Neural progenitor cell (in vitro differentiated cells): Measurements from ENCODE around the gene HILPDA. TPM values are rescaled to one million over a fixed set of nuclear protein-coding genes. Genes with fewer than 3 reads are reported as not detected.

ENCODE experiments used
- DNase-seq: peaks from one replicate; pipeline ENCODE4 v3.0.0-alpha.2; 2016; ENCODE audit warnings: low spot score
- H2AFZ ChIP-seq: fragments of 200-600 bp; sonication (generic); replicated peaks from 2 replicates; pipeline ENCODE4 v1.6.1; 2016; ENCODE audit warnings: antibody characterized with exemption
- H3F3A ChIP-seq: fragments of 200-600 bp; sonication (generic); 2 replicates; pipeline ENCODE4 v1.6.1; 2016; ENCODE audit warnings: antibody characterized with exemption, low read depth
- H3K27ac ChIP-seq: fragments of 200-600 bp; sonication (generic); 2 replicates; pipeline ENCODE4 v1.5.1; 2016; ENCODE audit warnings: mild to moderate bottlenecking
- H3K27me3 ChIP-seq: fragments of 200-600 bp; sonication (generic); 2 replicates; pipeline ENCODE4 v1.6.1; 2016; ENCODE audit warnings: mild to moderate bottlenecking, moderate library complexity
- H3K36me3 ChIP-seq: fragments of 200-600 bp; sonication (generic); 2 replicates; pipeline ENCODE4 v1.5.1; 2016
- H3K4me1 ChIP-seq: fragments of 200-600 bp; sonication (generic); 2 replicates; pipeline ENCODE4 v1.6.1; 2016; ENCODE audit warnings: mixed run types
- H3K4me2 ChIP-seq: fragments of 200-600 bp; sonication (generic); 2 replicates; pipeline ENCODE4 v1.6.1; 2016
- H3K4me3 ChIP-seq: fragments of 200-600 bp; sonication (generic); 2 replicates; pipeline ENCODE4 v1.5.1; 2016
- H3K79me2 ChIP-seq: fragments of 200-600 bp; sonication (generic); 2 replicates; pipeline ENCODE4 v1.6.1; 2016; ENCODE audit warnings: low read depth
- H3K9ac ChIP-seq: fragments of 200-600 bp; sonication (generic); 2 replicates; pipeline ENCODE4 v1.6.1; 2016
- H3K9me3 ChIP-seq: fragments of 200-600 bp; sonication (generic); 2 replicates; pipeline ENCODE4 v1.5.1; 2016; ENCODE audit warnings: low read depth
- H4K20me1 ChIP-seq: fragments of 200-600 bp; sonication (generic); 2 replicates; pipeline ENCODE4 v1.6.1; 2016; ENCODE audit warnings: low read depth
- H3K27ac Mint-ChIP-seq: 3 replicates; pipeline ENCODE4 v1.8.0; 2021; ENCODE audit warnings: mixed read lengths
- H3K27me3 Mint-ChIP-seq: 2 replicates; pipeline ENCODE4 v1.8.0; 2022; ENCODE audit warnings: low read depth, mild to moderate bottlenecking, inconsistent platforms, moderate library complexity, mixed read lengths; ENCODE audit not compliant: insufficient read depth
- H3K36me3 Mint-ChIP-seq: 3 replicates; pipeline ENCODE4 v1.8.0; 2021; ENCODE audit warnings: mixed read lengths
- H3K4me1 Mint-ChIP-seq: 3 replicates; pipeline ENCODE4 v1.8.0; 2021; ENCODE audit warnings: mixed read lengths
- H3K4me3 Mint-ChIP-seq: 3 replicates; pipeline ENCODE4 v1.8.0; 2021; ENCODE audit warnings: mild to moderate bottlenecking, moderate library complexity, mixed read lengths
- H3K9me3 Mint-ChIP-seq: 3 replicates; pipeline ENCODE4 v1.8.0; 2020; ENCODE audit warnings: mixed read lengths
- EZH2 ChIP-seq: fragments of 200-600 bp; sonication (generic); IDR thresholded peaks from 2 replicates; pipeline ENCODE4 v1.6.1; 2017; ENCODE audit warnings: antibody characterized with exemption, mild to moderate bottlenecking, moderate library complexity
- EZH2phosphoT487 ChIP-seq: fragments of 200-600 bp; sonication (generic); IDR thresholded peaks from 2 replicates; pipeline ENCODE4 v1.6.1; 2017; ENCODE audit warnings: antibody characterized with exemption
- total RNA-seq: library from RNA; depleted of rRNA; stranded (reverse); fragments of >200 nt; gene quantifications from 2 replicates; pipeline ENCODE4 v1.2.3, GENCODE V29; 2015; ENCODE audit warnings: low replicate concordance
- TF ChIP-seq, protein P1 (sequence below): fragments of 200-600 bp; sonication (generic); IDR thresholded peaks from 2 replicates; pipeline ENCODE4 v1.5.1; 2017; ENCODE audit warnings: antibody characterized with exemption, mild to moderate bottlenecking

HILPDA gene
- total RNA-seq, 1 donor from 2014 or later: 53.9 TPM

DNA sequence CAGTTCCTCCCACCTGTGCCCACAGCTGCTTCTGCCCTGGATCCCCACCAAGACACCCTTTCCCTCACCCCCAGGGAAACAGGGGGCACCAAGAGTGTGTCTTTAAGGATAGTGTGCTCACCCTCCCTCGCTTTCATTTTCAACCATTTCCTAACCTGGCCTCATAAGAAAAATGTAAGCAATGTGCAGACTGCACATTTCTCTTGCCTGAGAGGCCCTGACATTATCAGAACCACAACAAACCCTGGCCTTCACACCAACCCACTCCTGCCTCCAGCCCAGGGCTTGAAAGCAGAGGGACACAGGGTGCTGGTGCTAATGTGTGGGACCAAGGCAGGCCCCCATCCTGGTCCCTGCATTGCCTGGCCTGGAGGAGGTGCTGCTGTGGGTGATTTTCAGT is 34.9 kb upstream of the HILPDA start:
- Mint-ChIP-seq H3K36me3 (no peaks in the 10 kb centered on the region), H3K27me3 (peaks cover 6% of the 10 kb centered on the region), H3K9me3 (no peaks in the 10 kb centered on the region), H3K4me3 (no peak overlapping the region), H3K27ac (no peak overlapping the region), H3K4me1 (no peaks in the 10 kb centered on the region)
- H3K4me2 ChIP-seq: no peak overlapping the region
- no peak for DNase-seq
- H3K36me3 ChIP-seq: no peaks in the 10 kb centered on the region
- no peak overlapping the region for H3K9ac ChIP-seq
- H3K9me3 ChIP-seq: no peaks in the 10 kb centered on the region
- H2AFZ ChIP-seq: no peak overlapping the region
- no peaks in the 10 kb centered on the region for H3K4me1 ChIP-seq
- peaks cover 9% of the 10 kb centered on the region for H3K27me3 ChIP-seq
- no peaks in the 10 kb centered on the region for H4K20me1 ChIP-seq
- H3F3A ChIP-seq: no peaks in the 10 kb centered on the region
- TF ChIP-seq EZH2phosphoT487: no peak
- TF ChIP-seq, protein P1, sequence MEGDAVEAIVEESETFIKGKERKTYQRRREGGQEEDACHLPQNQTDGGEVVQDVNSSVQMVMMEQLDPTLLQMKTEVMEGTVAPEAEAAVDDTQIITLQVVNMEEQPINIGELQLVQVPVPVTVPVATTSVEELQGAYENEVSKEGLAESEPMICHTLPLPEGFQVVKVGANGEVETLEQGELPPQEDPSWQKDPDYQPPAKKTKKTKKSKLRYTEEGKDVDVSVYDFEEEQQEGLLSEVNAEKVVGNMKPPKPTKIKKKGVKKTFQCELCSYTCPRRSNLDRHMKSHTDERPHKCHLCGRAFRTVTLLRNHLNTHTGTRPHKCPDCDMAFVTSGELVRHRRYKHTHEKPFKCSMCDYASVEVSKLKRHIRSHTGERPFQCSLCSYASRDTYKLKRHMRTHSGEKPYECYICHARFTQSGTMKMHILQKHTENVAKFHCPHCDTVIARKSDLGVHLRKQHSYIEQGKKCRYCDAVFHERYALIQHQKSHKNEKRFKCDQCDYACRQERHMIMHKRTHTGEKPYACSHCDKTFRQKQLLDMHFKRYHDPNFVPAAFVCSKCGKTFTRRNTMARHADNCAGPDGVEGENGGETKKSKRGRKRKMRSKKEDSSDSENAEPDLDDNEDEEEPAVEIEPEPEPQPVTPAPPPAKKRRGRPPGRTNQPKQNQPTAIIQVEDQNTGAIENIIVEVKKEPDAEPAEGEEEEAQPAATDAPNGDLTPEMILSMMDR: no peak
- TF ChIP-seq EZH2: no peak
- H3K79me2 ChIP-seq: no peaks in the 10 kb centered on the region
- no peak overlapping the region for H3K4me3 ChIP-seq
- no peak overlapping the region for H3K27ac ChIP-seq

DNA sequence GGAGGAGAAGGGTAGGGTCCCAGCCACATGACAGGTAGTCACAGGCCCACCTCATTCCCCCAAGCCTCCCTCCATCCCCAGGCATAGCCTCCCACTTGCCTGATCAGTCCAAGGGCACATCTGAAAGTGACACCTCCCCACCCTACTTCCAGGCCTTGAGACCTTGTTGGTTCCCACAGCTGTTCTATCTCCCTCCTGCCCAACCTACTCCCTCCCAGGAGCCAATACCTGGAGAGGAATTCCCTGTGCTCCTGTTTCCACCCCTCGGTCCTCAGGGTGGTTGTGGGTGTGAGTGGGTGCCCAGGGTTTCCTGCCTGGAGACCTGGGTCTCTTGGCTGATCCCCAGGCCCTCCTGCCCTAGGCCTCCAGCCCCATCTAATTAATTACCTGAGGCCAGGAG is 34.3 kb upstream of the HILPDA start:
- H3K9ac ChIP-seq: no peak overlapping the region
- no peaks in the 10 kb centered on the region for H3K36me3 Mint-ChIP-seq
- no peaks in the 10 kb centered on the region for H3K9me3 ChIP-seq
- no peak overlapping the region for H3K4me2 ChIP-seq
- no peaks in the 10 kb centered on the region for H3K36me3 ChIP-seq
- no peak overlapping the region for H3K27ac Mint-ChIP-seq
- no peaks in the 10 kb centered on the region for H3K79me2 ChIP-seq
- no peak overlapping the region for H3K4me3 Mint-ChIP-seq
- H3K4me1 Mint-ChIP-seq: no peaks in the 10 kb centered on the region
- peaks cover under 1% of the 10 kb centered on the region for H3F3A ChIP-seq
- H3K27me3 ChIP-seq: peaks cover 5% of the 10 kb centered on the region
- TF ChIP-seq EZH2: no peak
- TF ChIP-seq, protein P1: no peak
- no peak for TF ChIP-seq EZH2phosphoT487
- H2AFZ ChIP-seq: no peak overlapping the region
- DNase-seq: no peak
- no peaks in the 10 kb centered on the region for H3K4me1 ChIP-seq
- H3K9me3 Mint-ChIP-seq: no peaks in the 10 kb centered on the region
- peaks cover 6% of the 10 kb centered on the region for H3K27me3 Mint-ChIP-seq
- H3K27ac ChIP-seq: no peak overlapping the region
- H3K4me3 ChIP-seq: no peak overlapping the region
- no peaks in the 10 kb centered on the region for H4K20me1 ChIP-seq

DNA sequence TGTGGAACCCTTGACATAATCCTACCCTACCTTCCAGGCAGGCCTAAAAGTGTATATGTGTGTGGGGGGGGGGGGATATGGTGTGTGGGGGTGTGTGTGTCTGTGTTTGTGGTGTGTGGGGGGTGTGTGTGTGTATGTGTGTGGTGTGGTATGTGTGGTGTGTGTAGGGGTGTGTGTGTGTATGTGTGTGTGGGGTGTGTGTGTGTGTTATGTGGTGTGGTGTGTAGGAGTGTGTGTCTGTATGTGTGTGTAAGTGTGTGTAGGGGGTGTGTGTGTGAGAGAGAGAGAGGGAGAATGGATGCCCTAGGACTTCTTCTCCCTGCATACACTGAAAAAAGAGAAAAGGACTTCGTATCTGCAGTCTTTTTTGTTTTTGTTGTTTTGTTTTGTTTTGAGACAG is 33.6 kb upstream of the HILPDA start:
- no peak for DNase-seq
- Histone ChIP-seq H3K4me2 (no peak overlapping the region), H3K4me1 (no peaks in the 10 kb centered on the region), H3K4me3 (no peak overlapping the region), H3K9ac (no peak overlapping the region), H4K20me1 (no peaks in the 10 kb centered on the region), H3F3A (peaks cover 3% of the 10 kb centered on the region), H3K27ac (no peak overlapping the region), H2AFZ (no peak overlapping the region), H3K9me3 (no peaks in the 10 kb centered on the region), H3K79me2 (no peaks in the 10 kb centered on the region), H3K36me3 (no peaks in the 10 kb centered on the region), H3K27me3 (no peaks in the 10 kb centered on the region)
- Mint-ChIP-seq H3K4me1 (no peaks in the 10 kb centered on the region), H3K36me3 (no peaks in the 10 kb centered on the region), H3K4me3 (no peak overlapping the region), H3K9me3 (no peaks in the 10 kb centered on the region), H3K27ac (peak overlapping the region; percentile 51), H3K27me3 (peaks cover 6% of the 10 kb centered on the region)
- TF ChIP-seq EZH2: no peak
- no peak for TF ChIP-seq EZH2phosphoT487
- TF ChIP-seq, protein P1: no peak

DNA sequence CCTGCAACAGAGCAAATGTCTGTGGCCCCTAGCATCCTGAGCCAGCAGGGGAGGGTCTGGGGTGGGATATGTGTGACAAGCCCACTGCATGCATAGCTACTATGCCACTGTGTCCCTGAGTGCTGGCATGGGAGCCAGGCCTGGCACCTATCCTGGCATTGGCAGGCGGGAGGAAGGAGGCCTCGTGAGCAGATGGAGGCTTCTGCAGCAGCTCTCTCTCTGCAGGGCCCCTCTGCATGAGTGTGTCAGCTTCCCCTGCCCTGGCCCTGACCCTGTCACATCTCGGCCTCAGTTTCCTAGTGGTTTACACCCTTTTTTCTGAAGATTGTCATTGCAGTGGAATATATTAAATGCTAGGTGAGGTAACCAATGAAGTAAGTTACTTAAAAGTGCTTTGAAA is 32.8 kb upstream of the HILPDA start:
- H3K9me3 ChIP-seq: no peaks in the 10 kb centered on the region

More for the DNA sequence above, 32.8 kb upstream of the HILPDA start:
- Mint-ChIP-seq H3K27me3 (peaks cover 4% of the 10 kb centered on the region), H3K36me3 (no peaks in the 10 kb centered on the region), H3K27ac (no peak overlapping the region), H3K4me1 (no peaks in the 10 kb centered on the region), H3K4me3 (no peak overlapping the region), H3K9me3 (no peaks in the 10 kb centered on the region)
- H3K79me2 ChIP-seq: no peaks in the 10 kb centered on the region
- DNase-seq: no peak
- no peaks in the 10 kb centered on the region for H3K4me1 ChIP-seq
- H3K27me3 ChIP-seq: no peaks in the 10 kb centered on the region
- no peak overlapping the region for H3K4me3 ChIP-seq
- H3K4me2 ChIP-seq: no peak overlapping the region
- no peak overlapping the region for H3K27ac ChIP-seq
- peaks cover 3% of the 10 kb centered on the region for H3F3A ChIP-seq
- TF ChIP-seq, protein P1: no peak
- no peak for TF ChIP-seq EZH2phosphoT487
- no peak for TF ChIP-seq EZH2
- H3K36me3 ChIP-seq: no peaks in the 10 kb centered on the region
- no peak overlapping the region for H2AFZ ChIP-seq
- H4K20me1 ChIP-seq: no peaks in the 10 kb centered on the region
- no peak overlapping the region for H3K9ac ChIP-seq
